CD4-positive, alpha-beta T cell treated with Interleukin-21 for 1 hour (primary cell): ENCODE measurements around the gene GAA.

ENCODE experiments used
- DNase-seq: peaks from one replicate; pipeline ENCODE4 v3.0.0-alpha.2; 2020

The GAA gene

GRCh38 chr17:80104956-80105375 is 3.6 kb downstream of the GAA start:
- no peak for DNase-seq

- no peak for DNase-seq
Measured at GRCh38 chr17:80105762-80106161, 4.4 kb downstream of the GAA start.

GRCh38 chr17:80106176-80106575 is 4.8 kb downstream of the GAA start:
- DNase-seq, result no peak

- DNase-seq, result no peak
Measured at GRCh38 chr17:80106751-80107150, 5.4 kb downstream of the GAA start.

GRCh38 chr17:80107231-80108021 is 6.0 kb downstream of the GAA start:
- DNase-seq, result no peak

- no peak for DNase-seq
Measured at GRCh38 chr17:80108036-80108971, 6.9 kb downstream of the GAA start.

- no peak for DNase-seq
Measured at GRCh38 chr17:80109066-80109660, 7.8 kb downstream of the GAA start.

GRCh38 chr17:80109713-80110446 is 8.5 kb downstream of the GAA start:
- no peak for DNase-seq

- no peak for DNase-seq
Measured at GRCh38 chr17:80110447-80110812, 9.0 kb downstream of the GAA start.

GRCh38 chr17:80110927-80111701 is 9.7 kb downstream of the GAA start:
- no peak for DNase-seq

- DNase-seq, result no peak
Measured at GRCh38 chr17:80111702-80112470, 10.5 kb downstream of the GAA start.

- no peak for DNase-seq
Measured at GRCh38 chr17:80112471-80113032, 11.2 kb downstream of the GAA start.

- no peak for DNase-seq
Measured at GRCh38 chr17:80113033-80113484, 11.7 kb downstream of the GAA start.

GRCh38 chr17:80114758-80115157 is 13.4 kb downstream of the GAA start:
- no peak for DNase-seq

- DNase-seq, result no peak
Measured at GRCh38 chr17:80115159-80115558, 13.8 kb downstream of the GAA start.

GRCh38 chr17:80116276-80116920 is 15.0 kb downstream of the GAA start:
- DNase-seq, result no peak

GRCh38 chr17:80116921-80117380 is 15.6 kb downstream of the GAA start:
- no peak for DNase-seq

- DNase-seq, result no peak
Measured at GRCh38 chr17:80117491-80118401, 16.4 kb downstream of the GAA start.
